ENCODE data around the gene VIM.

DNA sequence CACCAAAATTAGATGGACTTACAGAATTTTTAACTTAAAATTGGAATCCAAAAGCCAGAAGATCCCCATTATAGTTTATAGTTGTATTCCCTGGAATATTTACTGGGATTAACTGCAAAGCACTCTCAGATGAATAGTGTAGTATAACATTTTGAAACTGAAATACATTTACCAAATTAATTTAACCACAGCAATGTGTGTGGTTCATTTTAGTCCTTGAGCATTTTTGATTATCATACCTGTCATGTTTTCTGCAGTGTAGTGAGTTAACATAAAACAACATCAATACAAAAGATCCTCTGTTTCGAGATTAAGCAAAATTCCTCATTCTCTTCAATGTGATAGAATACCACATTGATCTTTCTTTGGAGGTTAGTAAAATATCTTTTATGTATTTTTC, 3.7 kb downstream of the VIM start:
- TF ChIP-seq EZH2 (IDR thresholded peaks at IDR 0.05; ENCODE audit: borderline replicate concordance, low read length), result no peak
- TF ChIP-seq CTCF (IDR thresholded peaks at IDR 0.05; ENCODE audit: low read length), result no peak
